Gastrocnemius medialis (tissue), 4 donors: Measurements from ENCODE around the gene DISC1.

Experiments used
- CTCF ChIP-seq, 5 experiments: fragments of 450-650 bp in 3 of 5; fragments of 200-600 bp in 2 of 5; sonication (generic) in 2 of 5; IDR thresholded peaks in 4 of 5; conservative IDR thresholded peaks in 1 of 5; 1 replicate in 4 of 5; 2 replicates in 1 of 5; pipeline ENCODE4 v1.5.1; 2016 to 2019; ENCODE audit warnings: antibody characterized with exemption in 5 of 5, mild to moderate bottlenecking in 3 of 5, moderate library complexity in 3 of 5
- POLR2A ChIP-seq, 2 donors: fragments of 450-650 bp; IDR thresholded peaks; one replicate each; pipeline ENCODE4 v1.6.1; 2017; ENCODE audit warnings: antibody characterized with exemption in 2 of 2, mild to moderate bottlenecking in 2 of 2, moderate library complexity in 2 of 2

GRCh38 chr1:231602673-231602984, 24.0 kb upstream of the DISC1 start:
- no peak for TF ChIP-seq CTCF (IDR thresholded peaks at IDR 0.05 in 4 of 5, conservative IDR thresholded peaks at IDR 0.05 in 1 of 5)
- TF ChIP-seq POLR2A (IDR thresholded peaks at IDR 0.05): no peak
